Sigmoid colon (tissue), 7 donors: ENCODE data around the gene C5orf15. TPM values are rescaled to one million over a fixed set of nuclear protein-coding genes. Genes with fewer than 3 reads are reported as not detected.

ENCODE experiments used
- DNase-seq: peaks from one replicate; pipeline ENCODE4 v3.0.0-alpha.2; 2019
- H3K27ac ChIP-seq, 4 donors: fragments of 200-600 bp; sonication (generic); one replicate each; pipeline ENCODE4 v1.5.1; 2016 to 2019; ENCODE audit warnings: mild to moderate bottlenecking in 1 of 4
- H3K27me3 ChIP-seq, 3 donors: fragments of 200-600 bp; sonication (generic); one replicate each; pipeline ENCODE4 v1.5.1; 2019; ENCODE audit warnings: mild to moderate bottlenecking in 1 of 3
- H3K36me3 ChIP-seq, 4 donors: fragments of 200-600 bp; sonication (generic); one replicate each; pipeline ENCODE4 v1.5.1; 2016 to 2019
- H3K4me1 ChIP-seq, 4 donors: fragments of 200-600 bp; sonication (generic); one replicate each; pipeline ENCODE4 v1.5.1; 2017 to 2019
- H3K4me3 ChIP-seq, 4 donors: fragments of 200-600 bp; sonication (generic); one replicate each; pipeline ENCODE4 v1.5.1; 2017 to 2019; ENCODE audit warnings: mild to moderate bottlenecking in 2 of 4, moderate library complexity in 1 of 4
- H3K9me3 ChIP-seq, 4 donors: fragments of 200-600 bp in 3 of 4; sonication (generic) in 3 of 4; one replicate each; pipeline versions ENCODE4 v1.5.1 to v1.6.1; 2013 to 2019
- EP300 ChIP-seq, 4 donors: sonication (generic); formaldehyde crosslinking; IDR thresholded peaks; one replicate each; pipeline ENCODE4 v1.6.1; 2017; ENCODE audit warnings: antibody characterized with exemption in 4 of 4
- POLR2A ChIP-seq, 2 donors: fragments of 450-650 bp; IDR thresholded peaks; one replicate each; pipeline ENCODE4 v1.6.1; 2016; ENCODE audit warnings: antibody characterized with exemption in 2 of 2, mild to moderate bottlenecking in 2 of 2, moderate library complexity in 2 of 2
- POLR2AphosphoS5 ChIP-seq, 4 donors: sonication (generic); formaldehyde crosslinking; IDR thresholded peaks; one replicate each; pipeline ENCODE4 v1.6.1; 2017; ENCODE audit warnings: antibody characterized with exemption in 4 of 4
- WGBS, 2 donors: extraction: QIAGEN DNeasy Blood & Tissue Kit; methylation state at CpG; one replicate each; pipeline ENCODE4 v1.1.7; 2013; 5-methylcytosine and 5-hydroxymethylcytosine counted together
- intact Hi-C: fragments of 100-400 bp; cut with DNase I; formaldehyde crosslinking; loops from one replicate; pipeline ENCODE4 v1.15.1; 2023
- polyA plus RNA-seq, 3 donors: library from polyadenylated mRNA; stranded (reverse); fragments of 200-250 nt; gene quantifications; one replicate each; pipeline ENCODE4 v1.2.3, GENCODE V29; 2013
- total RNA-seq, 4 donors: library from RNA; depleted of rRNA; stranded (reverse); fragments of >200 nt; gene quantifications; one replicate each; pipeline ENCODE4 v1.1.0, GENCODE V29; 2016
- TF ChIP-seq, protein P1 (sequence below), 4 experiments: fragments of 450-650 bp in 3 of 4; fragments of 200-600 bp in 1 of 4; IDR thresholded peaks; one replicate each; pipeline ENCODE4 v1.5.1; 2016 to 2019; ENCODE audit warnings: antibody characterized with exemption in 4 of 4, mild to moderate bottlenecking in 3 of 4, moderate library complexity in 2 of 4
- donor health status: healthy with polysubstance abuse.
- donor health status: Bipolar disorder and iron deficiency.
- donor health status: healthy.

The C5orf15 gene
- total and polyA plus RNA-seq, 7 donors: 6.6 to 38.5 (median 26.0) TPM

DNA sequence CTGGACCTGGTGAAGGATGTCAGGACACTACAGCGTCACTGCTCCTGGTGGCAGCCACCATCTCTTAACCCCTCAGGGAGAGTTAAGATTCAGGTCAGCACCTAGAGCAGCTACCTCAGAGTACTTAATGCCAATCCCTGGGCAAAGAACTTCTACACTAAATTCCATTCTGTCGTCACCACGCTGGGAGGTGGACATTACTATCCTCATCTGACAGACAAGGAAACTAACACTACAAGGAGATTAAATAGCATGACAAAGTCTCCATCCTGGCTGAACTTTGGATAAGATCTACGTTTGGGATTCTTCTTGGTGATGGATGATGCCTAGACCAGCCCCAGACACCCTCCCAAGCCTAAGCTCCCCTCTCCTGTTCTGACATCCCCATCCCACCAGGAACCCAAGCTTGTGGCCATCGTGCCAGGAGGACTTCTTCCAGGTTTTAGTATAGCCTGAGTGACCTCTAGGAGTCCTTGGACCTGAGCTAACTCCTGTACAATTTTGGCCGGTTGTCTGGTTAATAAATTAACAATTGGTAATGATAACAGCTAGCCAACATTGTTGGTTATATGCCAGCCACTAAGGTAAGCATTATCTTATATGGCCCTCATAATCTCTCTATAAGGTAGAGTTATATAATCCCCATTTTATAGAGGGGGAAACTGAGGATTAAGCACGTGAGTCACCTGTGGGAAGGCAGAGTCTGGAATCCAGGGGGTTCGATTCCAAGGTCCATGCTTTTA is 54.8 kb downstream of the C5orf15 start:
- 70 to 87% methylated on average over 8 of the region's 8 CpGs for WGBS, 2 donors
- H3K36me3 ChIP-seq: no peaks in the 10 kb centered on the region
- H3K27me3 ChIP-seq: no peaks in the 10 kb centered on the region
- peaks cover 0 to 10% (median 4%) of the 10 kb centered on the region in 4 donors for H3K4me1 ChIP-seq
- TF ChIP-seq POLR2A (IDR thresholded peaks at IDR 0.05): no peak
- no peak for TF ChIP-seq EP300 (IDR thresholded peaks at IDR 0.05)
- no peak for TF ChIP-seq POLR2AphosphoS5 (IDR thresholded peaks at IDR 0.05)
- TF ChIP-seq, protein P1, sequence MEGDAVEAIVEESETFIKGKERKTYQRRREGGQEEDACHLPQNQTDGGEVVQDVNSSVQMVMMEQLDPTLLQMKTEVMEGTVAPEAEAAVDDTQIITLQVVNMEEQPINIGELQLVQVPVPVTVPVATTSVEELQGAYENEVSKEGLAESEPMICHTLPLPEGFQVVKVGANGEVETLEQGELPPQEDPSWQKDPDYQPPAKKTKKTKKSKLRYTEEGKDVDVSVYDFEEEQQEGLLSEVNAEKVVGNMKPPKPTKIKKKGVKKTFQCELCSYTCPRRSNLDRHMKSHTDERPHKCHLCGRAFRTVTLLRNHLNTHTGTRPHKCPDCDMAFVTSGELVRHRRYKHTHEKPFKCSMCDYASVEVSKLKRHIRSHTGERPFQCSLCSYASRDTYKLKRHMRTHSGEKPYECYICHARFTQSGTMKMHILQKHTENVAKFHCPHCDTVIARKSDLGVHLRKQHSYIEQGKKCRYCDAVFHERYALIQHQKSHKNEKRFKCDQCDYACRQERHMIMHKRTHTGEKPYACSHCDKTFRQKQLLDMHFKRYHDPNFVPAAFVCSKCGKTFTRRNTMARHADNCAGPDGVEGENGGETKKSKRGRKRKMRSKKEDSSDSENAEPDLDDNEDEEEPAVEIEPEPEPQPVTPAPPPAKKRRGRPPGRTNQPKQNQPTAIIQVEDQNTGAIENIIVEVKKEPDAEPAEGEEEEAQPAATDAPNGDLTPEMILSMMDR (IDR thresholded peaks at IDR 0.05): no peak
- no peak for DNase-seq
- H3K9me3 ChIP-seq: no peaks in the 10 kb centered on the region
- no peak overlapping the region for H3K4me3 ChIP-seq
- intact Hi-C loops: no loop called here
- no peak overlapping the region for H3K27ac ChIP-seq

DNA sequence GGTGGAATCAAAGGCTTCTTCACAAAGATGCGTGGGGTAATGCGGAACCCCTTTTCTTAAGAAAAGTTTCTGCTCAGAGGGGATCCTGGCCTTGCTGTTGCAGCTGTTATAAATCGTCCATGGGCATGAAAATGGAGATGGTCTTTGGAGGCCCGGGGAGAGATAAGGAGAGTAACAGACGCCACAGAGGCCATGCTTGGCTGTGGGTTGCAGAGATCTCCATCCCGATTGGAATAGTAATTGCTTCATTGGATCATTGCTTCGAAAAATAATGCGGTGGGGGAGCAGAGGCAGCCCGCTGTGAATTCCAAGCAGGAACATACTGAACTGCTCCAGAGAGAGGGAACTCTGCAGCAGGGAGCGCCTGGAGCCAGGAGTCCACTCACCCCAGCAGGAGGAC is 55.5 kb downstream of the C5orf15 start:
- WGBS, 2 donors: 88 to 94% methylated on average over 10 of the region's 10 CpGs
- no peak for DNase-seq
- Histone ChIP-seq H3K36me3 (no peaks in the 10 kb centered on the region), H3K27ac (no peak overlapping the region), H3K9me3 (no peaks in the 10 kb centered on the region), H3K27me3 (no peaks in the 10 kb centered on the region), H3K4me1 (peaks cover 0 to 10% (median 4%) of the 10 kb centered on the region in 4 donors), H3K4me3 (no peak overlapping the region)
- TF ChIP-seq EP300 (IDR thresholded peaks at IDR 0.05) (no peak), POLR2AphosphoS5 (IDR thresholded peaks at IDR 0.05) (no peak), POLR2A (IDR thresholded peaks at IDR 0.05) (no peak)
- TF ChIP-seq, protein P1 (IDR thresholded peaks at IDR 0.05): no peak
- intact Hi-C loops: no loop called here

DNA sequence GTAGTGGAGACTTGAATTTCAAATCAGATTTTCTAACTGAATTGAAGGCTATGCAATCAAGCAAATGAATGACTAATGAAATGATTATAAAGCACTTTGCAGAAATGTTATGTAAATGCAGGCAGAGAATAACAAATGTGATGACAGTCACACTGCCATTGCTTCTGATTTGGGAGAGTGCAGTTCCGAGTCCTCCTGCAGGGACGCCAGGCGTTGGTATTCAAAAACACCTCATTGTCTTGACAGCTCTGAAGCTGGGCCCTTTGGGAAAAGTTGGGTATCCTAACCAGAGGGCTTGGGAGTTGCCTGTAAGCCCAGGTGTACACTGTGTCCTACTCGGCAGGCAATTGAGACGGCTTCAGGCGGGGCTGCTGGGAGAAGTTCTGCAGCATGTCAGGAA is 57.9 kb downstream of the C5orf15 start:
- DNase-seq: no peak
- Histone ChIP-seq H3K27ac (no peak overlapping the region), H3K36me3 (no peaks in the 10 kb centered on the region), H3K4me3 (no peak overlapping the region), H3K4me1 (peaks cover 0 to 15% (median 4%) of the 10 kb centered on the region in 4 donors), H3K27me3 (no peaks in the 10 kb centered on the region), H3K9me3 (no peaks in the 10 kb centered on the region)
- TF ChIP-seq POLR2A (IDR thresholded peaks at IDR 0.05) (no peak), EP300 (IDR thresholded peaks at IDR 0.05) (no peak), POLR2AphosphoS5 (IDR thresholded peaks at IDR 0.05) (no peak)
- TF ChIP-seq, protein P1 (IDR thresholded peaks at IDR 0.05): no peak
- intact Hi-C loops: no loop called here
- 73 to 80% methylated on average over 6 of the region's 6 CpGs for WGBS, 2 donors

DNA sequence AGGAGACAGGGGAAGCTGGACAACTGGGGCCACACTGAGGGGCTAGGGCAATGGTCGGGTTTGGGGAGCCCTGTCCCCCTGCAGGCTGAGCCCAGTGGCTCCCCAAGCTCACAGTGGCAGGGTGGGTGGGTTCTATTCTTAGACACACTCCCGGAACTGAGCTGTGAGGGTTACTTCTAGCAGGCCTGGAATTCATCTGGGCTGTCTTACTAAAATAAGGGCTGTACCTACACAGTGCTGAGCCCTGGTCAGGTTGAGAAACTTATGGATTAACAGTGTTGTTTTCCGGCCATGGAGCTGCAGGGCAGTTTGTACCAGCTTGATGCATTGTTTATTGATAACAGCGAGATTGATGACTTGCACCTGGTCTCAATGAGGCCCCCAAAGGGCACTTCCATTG is 58.8 kb downstream of the C5orf15 start:
- no peak overlapping the region for H3K4me3 ChIP-seq
- H3K27ac ChIP-seq: no peak overlapping the region
- WGBS, 2 donors: 82 to 83% methylated on average over 4 of the region's 4 CpGs
- no peaks in the 10 kb centered on the region for H3K36me3 ChIP-seq
- H3K9me3 ChIP-seq: no peaks in the 10 kb centered on the region
- H3K27me3 ChIP-seq: no peaks in the 10 kb centered on the region
- no peak for DNase-seq
- H3K4me1 ChIP-seq: peaks cover 0 to 15% (median 4%) of the 10 kb centered on the region in 4 donors
- TF ChIP-seq POLR2AphosphoS5 (IDR thresholded peaks at IDR 0.05): no peak
- TF ChIP-seq POLR2A (IDR thresholded peaks at IDR 0.05): no peak
- TF ChIP-seq, protein P1 (IDR thresholded peaks at IDR 0.05): no peak
- no peak for TF ChIP-seq EP300 (IDR thresholded peaks at IDR 0.05)
- intact Hi-C loops: no loop called here
